SK-N-SH treated with all-trans-retinoic acid at 6 μM for 48 hours (cell line): ENCODE measurements around the gene UNC13B.

Source experiments
- ATAC-seq: fragments of 200-7000 bp; cut with Tn5 transposase; 3 replicates; pipeline ENCODE4 v1.9.1; 2020; ENCODE audit warnings: mild to moderate bottlenecking, moderate library complexity
- ARNTL ChIP-seq: fragments of 450-650 bp; formaldehyde crosslinking; IDR thresholded peaks from 2 replicates; pipeline ENCODE4 v1.5.0; 2020; ENCODE audit warnings: low read depth, mild to moderate bottlenecking, moderate library complexity, borderline replicate concordance
- BACH2 ChIP-seq: fragments of 250-450 bp; sonication (Bioruptor Pico); IDR thresholded peaks from 2 replicates; pipeline ENCODE4 v1.9.0; 2021; ENCODE audit warnings: mild to moderate bottlenecking, borderline replicate concordance
- CSDC2 ChIP-seq: fragments of 250-450 bp; sonication (Bioruptor Pico); IDR thresholded peaks from 2 replicates; pipeline ENCODE4 v1.5.0; 2020; ENCODE audit warnings: mild to moderate bottlenecking, moderate library complexity
- ESRRG ChIP-seq: fragments of 250-450 bp; sonication (Bioruptor Pico); IDR thresholded peaks from 2 replicates; pipeline ENCODE4 v1.6.1; 2021; ENCODE audit warnings: mild to moderate bottlenecking
- GLIS3 ChIP-seq: fragments of 250-450 bp; sonication (Bioruptor Pico); IDR thresholded peaks from 2 replicates; pipeline ENCODE4 v1.5.0; 2020; ENCODE audit warnings: mild to moderate bottlenecking, moderate library complexity
- ISL1 ChIP-seq: fragments of 250-450 bp; sonication (Bioruptor Pico); IDR thresholded peaks from 2 replicates; pipeline ENCODE4 v2.1.2; 2022; ENCODE audit warnings: mild to moderate bottlenecking, moderate library complexity
- OSR1 ChIP-seq: fragments of 250-450 bp; sonication (Bioruptor Pico); IDR thresholded peaks from 2 replicates; pipeline ENCODE4 v1.8.0; 2022; ENCODE audit warnings: moderate library complexity, mild to moderate bottlenecking, inconsistent platforms
- PPARA ChIP-seq: fragments of 250-450 bp; sonication (Bioruptor Pico); IDR thresholded peaks from 2 replicates; pipeline ENCODE4 v1.5.0; 2020; ENCODE audit warnings: mild to moderate bottlenecking, borderline replicate concordance
- RARB ChIP-seq: fragments of 250-450 bp; sonication (Bioruptor Pico); IDR thresholded peaks from 2 replicates; pipeline ENCODE4 v1.8.0; 2021; ENCODE audit warnings: mild to moderate bottlenecking, moderate library complexity
- SNAI2 ChIP-seq: fragments of 250-450 bp; sonication (Bioruptor Pico); IDR thresholded peaks from 2 replicates; pipeline ENCODE4 v1.5.0; 2020; ENCODE audit warnings: mild to moderate bottlenecking, moderate library complexity
- TCF4 ChIP-seq: fragments of 250-450 bp; sonication (Bioruptor Pico); IDR thresholded peaks from 2 replicates; pipeline ENCODE4 v1.8.0; 2021; ENCODE audit warnings: mild to moderate bottlenecking, moderate library complexity, borderline replicate concordance
- TOX ChIP-seq: fragments of 250-450 bp; sonication (Bioruptor Pico); IDR thresholded peaks from 2 replicates; pipeline ENCODE4 v1.8.0; 2021; ENCODE audit warnings: mild to moderate bottlenecking, moderate library complexity, borderline replicate concordance
- ZC3H10 ChIP-seq: fragments of 250-450 bp; sonication (Bioruptor Pico); IDR thresholded peaks from 2 replicates; pipeline ENCODE4 v1.5.1; 2021; ENCODE audit warnings: mild to moderate bottlenecking, moderate library complexity
- ZFP30 ChIP-seq: fragments of 450-650 bp; formaldehyde crosslinking; IDR thresholded peaks from 2 replicates; pipeline ENCODE4 v1.5.0; 2022; ENCODE audit warnings: mild to moderate bottlenecking, moderate library complexity
- ZNF565 ChIP-seq: fragments of 450-650 bp; formaldehyde crosslinking; conservative IDR thresholded peaks from 2 replicates; pipeline ENCODE4 v1.5.0; 2020; ENCODE audit warnings: low read depth, mild to moderate bottlenecking, moderate library complexity
- ZNF70 ChIP-seq: fragments of 450-650 bp; formaldehyde crosslinking; IDR thresholded peaks from 2 replicates; pipeline ENCODE4 v1.5.0; 2020; ENCODE audit warnings: mild to moderate bottlenecking, moderate library complexity
- ZNF8 ChIP-seq: fragments of 450-650 bp; formaldehyde crosslinking; IDR thresholded peaks from 2 replicates; pipeline ENCODE4 v1.5.0; 2020; ENCODE audit warnings: mild to moderate bottlenecking, moderate library complexity
- TF ChIP-seq, protein P1 (sequence below): fragments of 250-450 bp; sonication (Bioruptor Pico); IDR thresholded peaks from 2 replicates; pipeline ENCODE4 v1.5.0; 2020; ENCODE audit warnings: mild to moderate bottlenecking, moderate library complexity
- TF ChIP-seq, protein P2 (sequence below): fragments of 250-450 bp; sonication (Bioruptor Pico); IDR thresholded peaks from 2 replicates; pipeline ENCODE4 v1.8.0; 2021; ENCODE audit warnings: low read depth, mild to moderate bottlenecking, moderate library complexity, borderline replicate concordance
- TF ChIP-seq, protein P3 (sequence below): fragments of 250-450 bp; sonication (Bioruptor Pico); IDR thresholded peaks from 2 replicates; pipeline ENCODE4 v1.5.1; 2020; ENCODE audit warnings: low read depth, mild to moderate bottlenecking, moderate library complexity
- TF ChIP-seq, protein P4 (sequence below): fragments of 250-450 bp; sonication (Bioruptor Pico); IDR thresholded peaks from 2 replicates; pipeline ENCODE4 v1.8.0; 2020; ENCODE audit warnings: mild to moderate bottlenecking, moderate library complexity, borderline replicate concordance
- TF ChIP-seq, protein P5 (sequence below): fragments of 250-450 bp; sonication (Bioruptor Pico); IDR thresholded peaks from 2 replicates; pipeline ENCODE4 v1.5.1; 2021; ENCODE audit warnings: mild to moderate bottlenecking, moderate library complexity

The UNC13B gene

DNA sequence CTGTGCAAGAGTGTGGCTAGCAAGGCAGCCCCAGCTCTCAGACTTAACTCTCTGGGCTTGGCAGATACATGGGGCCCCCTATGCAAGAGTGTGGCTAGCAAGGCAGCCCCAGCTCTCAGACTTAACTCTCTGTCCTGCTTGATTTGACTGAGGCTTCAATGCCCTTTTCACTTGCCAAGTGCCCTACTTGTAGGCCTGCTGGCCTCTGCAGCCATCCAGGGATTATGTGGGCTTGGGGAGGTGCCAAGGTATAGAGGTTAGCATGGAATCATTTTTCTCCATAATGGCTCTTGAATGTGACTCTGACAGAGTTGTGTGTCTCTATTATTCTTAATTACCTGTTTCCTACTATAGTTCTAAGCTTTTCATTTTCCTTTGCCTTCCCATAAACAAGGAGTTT is 212.6 kb downstream of the UNC13B start:
- ATAC-seq: no peak
- TF ChIP-seq, protein P1, sequence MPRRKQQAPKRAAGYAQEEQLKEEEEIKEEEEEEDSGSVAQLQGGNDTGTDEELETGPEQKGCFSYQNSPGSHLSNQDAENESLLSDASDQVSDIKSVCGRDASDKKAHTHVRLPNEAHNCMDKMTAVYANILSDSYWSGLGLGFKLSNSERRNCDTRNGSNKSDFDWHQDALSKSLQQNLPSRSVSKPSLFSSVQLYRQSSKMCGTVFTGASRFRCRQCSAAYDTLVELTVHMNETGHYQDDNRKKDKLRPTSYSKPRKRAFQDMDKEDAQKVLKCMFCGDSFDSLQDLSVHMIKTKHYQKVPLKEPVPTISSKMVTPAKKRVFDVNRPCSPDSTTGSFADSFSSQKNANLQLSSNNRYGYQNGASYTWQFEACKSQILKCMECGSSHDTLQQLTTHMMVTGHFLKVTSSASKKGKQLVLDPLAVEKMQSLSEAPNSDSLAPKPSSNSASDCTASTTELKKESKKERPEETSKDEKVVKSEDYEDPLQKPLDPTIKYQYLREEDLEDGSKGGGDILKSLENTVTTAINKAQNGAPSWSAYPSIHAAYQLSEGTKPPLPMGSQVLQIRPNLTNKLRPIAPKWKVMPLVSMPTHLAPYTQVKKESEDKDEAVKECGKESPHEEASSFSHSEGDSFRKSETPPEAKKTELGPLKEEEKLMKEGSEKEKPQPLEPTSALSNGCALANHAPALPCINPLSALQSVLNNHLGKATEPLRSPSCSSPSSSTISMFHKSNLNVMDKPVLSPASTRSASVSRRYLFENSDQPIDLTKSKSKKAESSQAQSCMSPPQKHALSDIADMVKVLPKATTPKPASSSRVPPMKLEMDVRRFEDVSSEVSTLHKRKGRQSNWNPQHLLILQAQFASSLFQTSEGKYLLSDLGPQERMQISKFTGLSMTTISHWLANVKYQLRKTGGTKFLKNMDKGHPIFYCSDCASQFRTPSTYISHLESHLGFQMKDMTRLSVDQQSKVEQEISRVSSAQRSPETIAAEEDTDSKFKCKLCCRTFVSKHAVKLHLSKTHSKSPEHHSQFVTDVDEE (CRISPR knock-in tag): no peak
- TF ChIP-seq ZC3H10 (CRISPR knock-in tag) (no peak), ZNF8 (CRISPR knock-in tag) (no peak), ISL1 (no peak), TCF4 (CRISPR knock-in tag) (no peak)
- TF ChIP-seq, protein P2, sequence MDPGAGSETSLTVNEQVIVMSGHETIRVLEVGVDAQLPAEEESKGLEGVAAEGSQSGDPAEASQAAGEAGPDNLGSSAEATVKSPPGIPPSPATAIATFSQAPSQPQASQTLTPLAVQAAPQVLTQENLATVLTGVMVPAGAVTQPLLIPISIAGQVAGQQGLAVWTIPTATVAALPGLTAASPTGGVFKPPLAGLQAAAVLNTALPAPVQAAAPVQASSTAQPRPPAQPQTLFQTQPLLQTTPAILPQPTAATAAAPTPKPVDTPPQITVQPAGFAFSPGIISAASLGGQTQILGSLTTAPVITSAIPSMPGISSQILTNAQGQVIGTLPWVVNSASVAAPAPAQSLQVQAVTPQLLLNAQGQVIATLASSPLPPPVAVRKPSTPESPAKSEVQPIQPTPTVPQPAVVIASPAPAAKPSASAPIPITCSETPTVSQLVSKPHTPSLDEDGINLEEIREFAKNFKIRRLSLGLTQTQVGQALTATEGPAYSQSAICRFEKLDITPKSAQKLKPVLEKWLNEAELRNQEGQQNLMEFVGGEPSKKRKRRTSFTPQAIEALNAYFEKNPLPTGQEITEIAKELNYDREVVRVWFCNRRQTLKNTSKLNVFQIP (CRISPR knock-in tag): no peak
- TF ChIP-seq, all 23 proteins: peak for 0

DNA sequence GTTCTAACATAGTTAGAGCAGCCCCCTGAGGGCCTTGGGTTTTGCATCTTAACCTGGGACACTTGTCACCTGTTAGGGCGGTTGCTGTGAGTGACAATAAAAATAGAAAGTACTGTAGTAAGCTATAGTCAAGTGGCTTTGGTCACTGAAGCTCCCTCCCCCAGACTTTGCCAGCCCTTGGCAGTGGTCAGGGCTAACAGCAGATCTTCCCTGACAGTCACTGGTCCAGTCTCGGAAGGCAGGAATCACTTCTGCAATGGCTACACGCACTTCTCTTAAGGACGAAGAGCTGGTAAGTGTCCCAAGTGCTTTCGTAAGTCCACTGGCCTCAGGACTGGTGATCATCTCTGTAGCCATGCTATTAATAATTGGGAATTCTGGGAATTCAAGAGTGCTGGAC is 213.1 kb downstream of the UNC13B start:
- TF ChIP-seq ARNTL (CRISPR knock-in tag) (no peak), ZNF8 (CRISPR knock-in tag) (no peak), OSR1 (no peak), RARB (CRISPR knock-in tag) (no peak), ZNF70 (CRISPR knock-in tag) (no peak)
- TF ChIP-seq, protein P3, sequence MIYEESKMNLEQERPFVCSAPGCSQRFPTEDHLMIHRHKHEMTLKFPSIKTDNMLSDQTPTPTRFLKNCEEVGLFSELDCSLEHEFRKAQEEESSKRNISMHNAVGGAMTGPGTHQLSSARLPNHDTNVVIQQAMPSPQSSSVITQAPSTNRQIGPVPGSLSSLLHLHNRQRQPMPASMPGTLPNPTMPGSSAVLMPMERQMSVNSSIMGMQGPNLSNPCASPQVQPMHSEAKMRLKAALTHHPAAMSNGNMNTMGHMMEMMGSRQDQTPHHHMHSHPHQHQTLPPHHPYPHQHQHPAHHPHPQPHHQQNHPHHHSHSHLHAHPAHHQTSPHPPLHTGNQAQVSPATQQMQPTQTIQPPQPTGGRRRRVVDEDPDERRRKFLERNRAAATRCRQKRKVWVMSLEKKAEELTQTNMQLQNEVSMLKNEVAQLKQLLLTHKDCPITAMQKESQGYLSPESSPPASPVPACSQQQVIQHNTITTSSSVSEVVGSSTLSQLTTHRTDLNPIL (CRISPR knock-in tag): no peak

DNA sequence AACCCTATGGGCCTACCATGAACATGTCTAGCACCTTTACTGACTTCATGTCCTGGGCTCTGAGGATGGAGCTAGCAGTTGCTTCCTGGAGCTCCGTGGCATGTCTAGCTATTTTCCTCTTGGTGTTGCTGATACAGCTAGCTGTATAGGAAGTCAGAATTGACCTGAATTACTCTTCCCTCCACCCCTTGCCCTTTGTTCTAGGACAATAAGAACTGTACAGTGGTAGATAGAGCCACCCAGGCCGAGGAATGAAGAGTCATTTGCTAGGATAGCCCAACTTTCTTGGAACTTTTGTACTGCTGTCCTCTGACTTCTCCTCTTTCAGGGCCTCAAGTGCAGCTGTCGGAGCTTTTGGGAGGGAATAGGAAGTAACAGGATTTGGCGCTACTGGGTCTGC is 218.2 kb downstream of the UNC13B start:
- TF ChIP-seq BACH2 (no peak), ZNF565 (CRISPR knock-in tag) (no peak), CSDC2 (CRISPR knock-in tag) (no peak), ESRRG (CRISPR knock-in tag) (no peak), ISL1 (no peak), ZFP30 (CRISPR knock-in tag) (no peak), GLIS3 (CRISPR knock-in tag) (no peak), ZNF70 (CRISPR knock-in tag) (no peak), TOX (no peak), TCF4 (CRISPR knock-in tag) (no peak), ZC3H10 (CRISPR knock-in tag) (no peak), OSR1 (no peak), SNAI2 (CRISPR knock-in tag) (no peak), PPARA (CRISPR knock-in tag) (no peak), ARNTL (CRISPR knock-in tag) (no peak)
- TF ChIP-seq, protein P4, sequence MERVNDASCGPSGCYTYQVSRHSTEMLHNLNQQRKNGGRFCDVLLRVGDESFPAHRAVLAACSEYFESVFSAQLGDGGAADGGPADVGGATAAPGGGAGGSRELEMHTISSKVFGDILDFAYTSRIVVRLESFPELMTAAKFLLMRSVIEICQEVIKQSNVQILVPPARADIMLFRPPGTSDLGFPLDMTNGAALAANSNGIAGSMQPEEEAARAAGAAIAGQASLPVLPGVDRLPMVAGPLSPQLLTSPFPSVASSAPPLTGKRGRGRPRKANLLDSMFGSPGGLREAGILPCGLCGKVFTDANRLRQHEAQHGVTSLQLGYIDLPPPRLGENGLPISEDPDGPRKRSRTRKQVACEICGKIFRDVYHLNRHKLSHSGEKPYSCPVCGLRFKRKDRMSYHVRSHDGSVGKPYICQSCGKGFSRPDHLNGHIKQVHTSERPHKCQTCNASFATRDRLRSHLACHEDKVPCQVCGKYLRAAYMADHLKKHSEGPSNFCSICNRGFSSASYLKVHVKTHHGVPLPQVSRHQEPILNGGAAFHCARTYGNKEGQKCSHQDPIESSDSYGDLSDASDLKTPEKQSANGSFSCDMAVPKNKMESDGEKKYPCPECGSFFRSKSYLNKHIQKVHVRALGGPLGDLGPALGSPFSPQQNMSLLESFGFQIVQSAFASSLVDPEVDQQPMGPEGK: no peak
- TF ChIP-seq, protein P5, sequence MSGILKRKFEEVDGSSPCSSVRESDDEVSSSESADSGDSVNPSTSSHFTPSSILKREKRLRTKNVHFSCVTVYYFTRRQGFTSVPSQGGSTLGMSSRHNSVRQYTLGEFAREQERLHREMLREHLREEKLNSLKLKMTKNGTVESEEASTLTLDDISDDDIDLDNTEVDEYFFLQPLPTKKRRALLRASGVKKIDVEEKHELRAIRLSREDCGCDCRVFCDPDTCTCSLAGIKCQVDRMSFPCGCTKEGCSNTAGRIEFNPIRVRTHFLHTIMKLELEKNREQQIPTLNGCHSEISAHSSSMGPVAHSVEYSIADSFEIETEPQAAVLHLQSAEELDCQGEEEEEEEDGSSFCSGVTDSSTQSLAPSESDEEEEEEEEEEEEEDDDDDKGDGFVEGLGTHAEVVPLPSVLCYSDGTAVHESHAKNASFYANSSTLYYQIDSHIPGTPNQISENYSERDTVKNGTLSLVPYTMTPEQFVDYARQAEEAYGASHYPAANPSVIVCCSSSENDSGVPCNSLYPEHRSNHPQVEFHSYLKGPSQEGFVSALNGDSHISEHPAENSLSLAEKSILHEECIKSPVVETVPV (CRISPR knock-in tag): no peak
- TF ChIP-seq, protein P3 (CRISPR knock-in tag): no peak
- TF ChIP-seq, protein P2 (CRISPR knock-in tag): no peak
- TF ChIP-seq, protein P1 (CRISPR knock-in tag): no peak
- no peak for ATAC-seq

More for the DNA sequence above, 213.1 kb downstream of the UNC13B start:
- ATAC-seq: no peak
